HT1080 (cell line): ENCODE measurements around the gene ZNF19. TPM values are rescaled to one million over a fixed set of nuclear protein-coding genes. Genes with fewer than 3 reads are reported as not detected.

Source experiments
- DNase-seq: peaks from one replicate; pipeline ENCODE4 v3.0.0-alpha.2; 2015; ENCODE audit warnings: low read depth
- total RNA-seq: library from RNA; depleted of rRNA; stranded (reverse); fragments of >200 nt; shearing (Covaris generic); gene quantifications from 2 replicates; pipeline ENCODE4 v1.2.3, GENCODE V29; 2014

The ZNF19 gene
- total RNA-seq, 1 experiment from 2014 or later, result 0.87 TPM

DNA sequence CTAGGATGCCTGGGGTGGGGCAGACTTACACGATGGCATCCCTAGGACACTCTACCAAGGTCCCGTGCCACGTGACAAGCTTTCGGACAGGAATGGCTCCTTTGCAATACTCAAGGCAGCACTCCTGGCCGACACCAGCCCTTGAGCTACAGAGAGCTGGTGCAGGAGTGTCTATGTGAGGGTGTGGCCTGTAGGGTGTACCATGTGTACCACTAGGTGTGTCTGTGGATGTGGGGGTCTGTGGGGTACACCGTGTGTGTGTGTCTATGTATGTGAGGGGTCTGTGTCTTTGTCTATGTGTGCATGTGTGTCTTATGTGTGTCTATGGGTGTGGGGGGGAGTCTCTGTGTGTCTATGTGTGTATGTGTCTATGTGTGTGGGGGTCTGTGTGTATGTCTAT is 45.4 kb downstream of the ZNF19 start:
- DNase-seq, result no peak

DNA sequence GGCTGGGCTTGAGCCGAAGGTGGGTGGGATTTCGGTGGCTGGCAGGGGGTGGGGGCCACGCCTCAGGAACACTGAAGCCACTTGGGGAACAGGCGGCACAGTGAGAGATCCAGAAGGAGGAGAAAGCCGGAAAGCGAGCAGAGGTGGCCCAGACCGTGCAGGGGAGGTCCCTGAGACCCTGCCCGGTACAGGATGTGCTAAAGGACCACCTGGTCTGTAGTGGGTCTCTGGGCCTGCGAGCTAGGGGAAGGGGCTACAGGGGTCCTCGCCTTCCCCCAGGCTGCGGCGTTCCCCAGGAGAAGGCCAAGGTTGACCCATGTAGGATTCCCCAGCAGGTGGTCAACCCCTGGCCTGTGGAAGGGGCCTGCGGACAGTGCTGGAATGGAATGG is 47.1 kb downstream of the ZNF19 start, which contains the start of gene TLE7:
Gene TLE7 (minus strand): TSS at position 4 of the 390 bp plus-strand sequence. CDS start 8,730 bp downstream, outside the sequence.
- no peak for DNase-seq

DNA sequence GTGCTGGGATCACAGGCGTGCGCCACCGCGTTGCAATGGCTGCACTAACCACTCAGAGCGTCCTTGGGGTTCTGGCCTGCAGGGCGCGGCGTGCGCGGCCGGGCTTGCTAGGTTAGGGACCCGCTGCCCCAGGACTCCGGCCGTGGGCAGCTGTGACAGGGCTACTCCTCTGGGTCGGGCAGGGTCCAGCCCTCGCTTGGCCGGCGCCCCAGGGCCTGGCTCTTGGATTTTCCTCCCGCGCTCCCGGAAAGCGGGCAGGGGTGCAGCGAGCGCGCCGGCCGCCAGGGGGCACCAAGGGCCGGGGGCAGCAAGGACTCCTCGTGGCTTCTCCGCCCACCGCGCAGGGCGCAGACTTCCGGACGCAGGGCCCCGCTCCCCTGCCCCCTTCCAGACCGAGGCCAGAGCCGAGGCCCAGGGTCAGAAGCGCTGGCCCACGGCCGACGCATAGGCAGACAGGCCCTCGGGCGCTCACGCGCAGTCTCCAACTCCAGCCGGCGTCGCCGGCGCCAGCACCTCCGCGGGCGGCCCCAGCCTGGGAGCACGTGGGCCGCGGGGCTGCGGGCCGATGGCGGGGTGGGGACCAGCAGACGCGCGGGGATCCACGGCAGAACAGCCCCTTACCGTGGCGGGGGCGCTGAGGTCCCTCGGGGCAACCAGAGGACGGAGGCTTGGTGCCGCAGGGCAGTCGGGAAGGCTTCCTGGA is 47.6 kb downstream of the ZNF19 start:
- no peak for DNase-seq

DNA sequence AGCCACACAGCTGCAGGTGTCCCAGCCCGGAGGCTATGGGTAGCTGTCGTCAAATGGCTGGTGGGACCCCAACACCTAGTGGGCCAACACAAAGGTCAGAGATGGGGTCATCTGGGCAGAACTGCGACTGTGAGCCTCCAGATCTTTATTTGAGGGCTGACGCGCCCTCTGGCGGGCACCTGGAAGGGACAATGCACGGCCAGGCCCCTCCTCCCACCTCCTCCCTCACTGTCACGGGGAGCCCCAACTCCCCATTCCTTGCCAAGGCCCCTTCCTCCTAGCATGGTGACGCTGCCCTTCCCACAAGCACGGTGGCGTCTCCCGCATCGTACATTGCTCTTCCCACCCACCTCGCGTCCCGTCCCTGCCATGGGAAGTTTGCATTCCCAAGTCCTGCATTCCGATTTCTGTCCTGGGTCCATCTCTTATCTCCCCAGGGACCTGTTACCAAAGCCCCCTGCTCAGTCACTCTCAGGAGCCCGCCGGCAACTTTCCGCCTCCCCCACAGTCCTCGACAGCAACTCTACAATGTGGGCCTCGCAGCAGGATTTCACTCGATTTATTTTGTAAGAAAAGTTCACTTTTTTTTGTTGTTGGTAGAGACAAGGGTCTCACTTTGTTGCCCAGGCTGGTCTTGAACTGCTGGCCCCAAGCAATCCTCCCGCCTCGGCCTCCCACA is 48.3 kb downstream of the ZNF19 start:
- DNase-seq, result no peak

DNA sequence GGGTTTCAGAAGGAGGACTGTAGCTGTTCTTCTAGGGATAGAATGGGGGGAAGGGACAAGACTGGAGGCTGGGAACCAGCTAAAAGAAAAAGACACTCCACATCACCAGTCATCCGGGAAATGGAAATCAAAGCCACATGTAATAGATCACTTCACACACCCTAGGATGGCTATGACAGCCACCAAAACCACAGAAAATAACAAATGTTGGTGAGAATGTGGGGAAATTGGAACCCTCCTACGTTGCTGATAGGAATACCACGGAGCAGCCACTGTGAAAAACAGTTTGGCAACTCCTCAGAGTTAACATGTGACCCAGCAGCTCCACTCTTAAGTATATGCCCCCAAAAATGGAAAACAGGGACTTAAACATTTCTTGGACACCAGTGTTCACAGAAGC is 49.6 kb downstream of the ZNF19 start:
- DNase-seq, result no peak

DNA sequence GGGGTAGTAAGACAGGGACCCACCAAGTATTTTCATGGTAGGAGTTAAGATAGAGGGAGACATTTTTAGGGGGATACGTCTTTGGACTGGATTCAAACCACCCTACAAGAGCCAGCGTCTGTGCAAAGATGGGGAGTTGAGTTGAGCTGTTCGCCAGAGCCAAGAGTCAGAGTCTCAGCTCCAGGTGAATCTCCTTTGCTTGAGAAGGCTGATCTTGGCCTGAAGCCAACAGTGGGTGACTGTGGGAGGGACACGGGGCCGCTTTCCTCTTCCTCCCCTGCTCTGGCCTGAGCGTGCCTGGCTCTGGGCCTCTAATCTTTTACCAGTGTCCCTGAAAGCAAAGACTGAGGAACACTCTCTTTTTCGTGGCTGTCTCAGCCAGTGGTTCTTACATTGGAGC is 52.7 kb downstream of the ZNF19 start:
- no peak for DNase-seq

DNA sequence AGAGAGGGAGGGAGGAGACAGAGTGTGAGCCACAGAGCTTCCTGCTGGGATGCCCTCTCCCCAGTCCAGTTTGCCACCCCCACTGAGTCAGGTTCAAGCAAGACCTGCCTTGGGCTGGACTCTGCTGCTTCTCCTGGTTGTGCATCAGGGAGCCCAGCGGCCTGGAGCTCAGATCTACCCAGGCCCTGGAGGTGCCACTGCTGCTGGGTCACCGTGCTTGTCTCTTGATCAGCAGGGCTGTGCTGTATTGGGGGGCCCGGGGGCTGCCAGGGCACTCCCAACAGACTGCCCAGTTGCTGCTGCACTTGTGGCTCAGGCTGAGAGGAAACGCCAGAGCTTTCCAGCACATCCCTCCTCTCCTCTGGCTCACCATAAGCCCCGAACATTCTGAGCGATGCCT is 56.2 kb downstream of the ZNF19 start:
- no peak for DNase-seq

DNA sequence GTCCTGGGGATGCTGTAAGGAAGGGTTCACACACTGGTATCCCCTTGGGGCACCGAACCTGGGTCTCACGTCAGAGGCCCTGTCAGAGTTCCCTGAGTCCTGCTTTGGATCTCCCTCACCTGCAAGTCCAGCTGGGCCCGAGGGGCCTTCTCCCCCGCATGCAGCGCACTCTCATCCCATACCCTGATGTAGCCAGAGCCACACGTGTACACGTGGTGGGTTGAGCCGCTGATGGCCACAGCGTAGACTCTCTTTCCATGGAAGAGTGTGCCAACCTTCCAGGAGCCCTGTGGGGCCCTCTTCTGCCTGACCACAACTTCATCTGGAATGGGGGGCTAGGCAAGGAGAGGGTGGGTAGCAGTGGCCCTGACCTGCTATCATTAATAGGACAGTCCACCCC is 57.1 kb downstream of the ZNF19 start:
- no peak for DNase-seq

DNA sequence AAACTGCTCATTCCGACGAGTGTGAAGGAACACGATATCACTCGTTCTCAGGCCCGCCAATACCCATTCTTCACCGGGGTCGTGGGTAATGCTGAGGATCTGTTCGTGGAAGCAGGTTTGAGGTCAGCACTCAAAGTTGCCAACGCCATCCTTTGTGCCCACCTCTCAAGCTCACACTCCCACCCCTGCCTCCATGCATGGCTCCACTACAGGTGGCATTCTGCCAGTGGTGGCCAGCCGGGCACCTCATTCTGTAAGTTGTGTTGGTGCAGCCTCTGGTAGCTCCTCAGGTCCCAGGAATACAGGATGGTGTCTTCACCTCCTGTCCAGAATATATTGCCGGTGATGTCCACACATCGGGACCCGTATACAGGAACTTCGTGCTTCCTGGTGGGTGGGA is 57.9 kb downstream of the ZNF19 start:
- no peak for DNase-seq

DNA sequence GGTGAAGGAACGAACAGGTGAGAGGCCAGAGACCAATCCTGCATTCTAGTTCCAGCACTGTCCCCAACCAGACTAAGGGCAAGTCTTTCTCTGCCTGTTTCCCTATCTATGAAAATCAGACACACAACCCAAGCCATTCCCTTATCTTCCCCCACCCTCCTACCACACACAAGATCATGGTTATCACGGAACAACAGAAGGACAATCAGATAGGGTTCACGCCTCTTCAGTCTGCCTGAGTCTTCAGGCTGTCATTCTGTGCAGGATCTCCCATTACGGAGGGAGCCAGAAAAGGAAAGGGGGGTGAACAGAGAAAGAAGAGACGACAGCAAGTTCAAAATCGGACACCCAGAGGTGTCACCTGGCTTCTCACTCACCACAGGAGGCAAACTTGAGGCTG is 58.4 kb downstream of the ZNF19 start:
- DNase-seq, result no peak

DNA sequence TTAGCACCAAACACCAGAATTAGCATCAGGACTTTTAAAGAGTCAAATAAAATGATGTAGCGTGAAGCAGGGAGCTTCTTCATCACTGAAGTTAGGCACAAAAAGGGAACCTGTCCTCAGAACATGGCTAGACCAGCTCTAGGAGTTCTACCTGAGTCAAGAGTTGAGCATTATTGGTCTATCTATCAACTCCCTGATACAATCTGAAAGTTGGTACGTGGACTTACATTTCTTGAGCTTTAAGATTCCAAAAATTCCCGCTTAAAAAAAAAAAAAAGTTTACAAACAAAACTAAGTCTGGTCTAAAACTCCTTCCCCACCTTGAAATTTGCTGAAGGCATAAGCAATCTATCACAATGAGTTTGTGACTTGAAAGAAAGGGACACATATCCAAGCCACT is 59.5 kb downstream of the ZNF19 start:
- no peak for DNase-seq

DNA sequence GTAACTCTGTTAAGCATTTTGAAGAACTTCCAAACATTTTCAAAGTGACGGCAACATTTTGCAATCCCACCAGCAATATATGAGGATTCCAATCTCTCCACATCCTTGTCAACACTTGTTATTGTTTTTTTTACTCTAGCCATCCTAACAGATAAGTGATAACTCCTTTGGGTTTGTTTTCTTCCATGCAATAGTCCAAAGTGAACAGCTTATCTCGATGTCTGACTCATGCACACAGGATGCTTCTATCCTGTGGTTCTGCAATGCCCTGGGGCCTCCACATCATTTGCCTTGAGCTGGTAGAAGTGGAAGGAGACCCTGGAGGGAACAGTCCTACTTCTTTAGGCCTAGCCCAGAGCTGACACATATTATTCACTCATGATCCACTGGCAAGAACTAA is 60.2 kb downstream of the ZNF19 start:
- DNase-seq, result no peak

DNA sequence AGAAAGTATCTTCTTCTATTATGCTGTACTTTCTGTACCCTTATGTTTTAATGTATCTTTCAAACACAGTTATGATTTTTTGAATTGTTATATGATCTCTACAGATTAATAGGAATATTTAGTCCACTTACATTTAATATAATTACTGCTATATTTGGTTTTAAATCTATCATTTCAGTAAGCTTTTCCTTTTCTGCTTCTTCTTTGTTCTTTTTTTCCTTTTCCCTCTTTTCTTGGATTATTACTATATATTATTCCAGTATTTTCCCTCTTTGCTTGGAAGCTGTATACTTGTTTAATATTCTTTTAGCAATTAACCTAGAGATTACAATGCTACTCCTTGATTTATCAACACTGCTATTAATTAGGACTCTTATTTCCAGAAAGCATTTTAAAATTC is 60.7 kb downstream of the ZNF19 start:
- DNase-seq, result no peak

DNA sequence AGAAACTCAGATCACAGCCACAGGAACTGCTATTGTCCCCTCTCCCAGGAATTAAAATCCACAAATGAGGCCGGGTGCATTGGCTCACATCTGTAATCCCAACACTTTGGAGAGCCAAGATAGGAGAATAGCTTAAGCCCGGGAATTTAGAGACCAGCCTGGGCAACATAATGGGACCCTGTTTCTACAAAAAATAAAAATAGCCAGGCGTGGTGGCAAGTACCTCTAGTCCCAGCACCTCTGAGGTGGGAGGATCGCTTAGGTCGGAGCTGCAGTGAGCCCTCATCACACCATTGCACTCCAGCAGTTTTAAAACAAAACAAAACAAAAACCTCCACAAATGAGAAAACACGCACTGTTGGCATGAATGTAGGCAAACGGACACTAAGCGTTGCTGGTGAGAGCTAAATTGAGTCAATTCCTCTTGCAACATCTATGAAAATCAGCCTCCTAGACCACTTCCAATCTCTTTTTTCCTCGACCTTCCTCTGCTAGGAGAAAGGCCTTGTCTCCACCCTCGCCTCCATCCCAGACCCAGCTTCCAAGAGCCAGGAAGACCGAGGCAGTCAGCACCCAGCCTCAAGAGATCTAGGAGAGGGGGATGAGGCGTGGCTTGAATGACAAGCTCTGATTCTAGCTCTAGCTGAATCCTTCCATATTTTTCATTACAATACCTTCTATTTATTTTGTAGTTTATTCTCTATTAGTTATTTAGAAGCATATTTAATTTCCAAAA is 62.1 kb downstream of the ZNF19 start:
- no peak for DNase-seq

DNA sequence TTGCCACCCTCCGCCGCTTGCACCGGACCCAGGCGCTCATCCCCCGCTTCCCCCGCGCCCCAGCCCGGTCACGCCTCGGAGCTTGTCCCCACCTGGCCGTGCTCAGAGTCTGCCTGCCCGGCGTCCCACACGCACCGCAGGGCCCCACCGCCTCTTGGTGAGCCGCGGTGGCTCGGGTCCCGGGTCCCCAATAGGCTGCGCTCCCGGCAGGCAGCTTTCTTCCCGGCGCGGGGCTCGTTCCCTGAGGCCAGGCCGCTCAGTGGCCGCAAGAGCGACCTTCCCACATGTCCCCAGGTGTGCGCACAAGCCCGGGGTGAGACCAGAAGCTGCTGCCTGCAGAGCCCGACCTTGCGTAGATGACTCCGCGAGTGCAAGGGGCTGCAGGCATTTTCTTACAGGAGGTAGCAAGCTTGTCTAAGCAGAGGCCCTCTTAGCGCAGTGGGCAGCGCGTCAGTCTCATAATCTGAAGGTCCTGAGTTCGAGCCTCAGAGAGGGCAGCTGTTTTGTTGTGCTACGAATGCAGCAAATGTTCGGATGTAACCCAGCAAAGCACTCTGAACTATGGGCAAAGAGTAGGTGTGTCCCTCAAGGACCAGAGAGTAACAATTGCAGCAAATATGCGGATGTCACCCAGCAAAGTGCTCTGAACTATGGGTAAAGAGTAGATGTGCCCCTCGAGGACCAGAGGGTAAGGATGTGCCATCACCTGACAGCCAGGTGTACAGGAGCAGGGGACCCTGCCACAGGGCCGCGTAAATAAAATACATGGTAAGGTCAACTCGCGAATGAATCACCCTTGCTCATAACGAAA is 62.9 kb downstream of the ZNF19 start:
- peak; percentile 98 for DNase-seq

DNA sequence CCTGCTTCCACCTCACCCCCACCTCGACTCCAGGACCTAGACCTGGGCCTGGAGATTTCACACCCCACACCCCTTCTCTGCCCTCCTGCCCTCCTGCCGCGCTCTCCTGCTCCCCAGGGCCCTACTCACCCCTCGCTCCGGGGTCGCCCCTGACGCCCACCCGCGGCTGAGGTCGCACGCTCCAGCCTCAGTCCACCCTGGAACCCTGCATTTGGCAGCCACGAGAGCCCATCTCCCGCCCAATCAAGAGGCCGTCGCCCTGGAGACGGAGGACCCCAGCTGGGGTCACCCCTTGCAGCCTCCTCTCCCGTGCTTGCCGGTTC is 63.4 kb downstream of the ZNF19 start:
- no peak for DNase-seq

DNA sequence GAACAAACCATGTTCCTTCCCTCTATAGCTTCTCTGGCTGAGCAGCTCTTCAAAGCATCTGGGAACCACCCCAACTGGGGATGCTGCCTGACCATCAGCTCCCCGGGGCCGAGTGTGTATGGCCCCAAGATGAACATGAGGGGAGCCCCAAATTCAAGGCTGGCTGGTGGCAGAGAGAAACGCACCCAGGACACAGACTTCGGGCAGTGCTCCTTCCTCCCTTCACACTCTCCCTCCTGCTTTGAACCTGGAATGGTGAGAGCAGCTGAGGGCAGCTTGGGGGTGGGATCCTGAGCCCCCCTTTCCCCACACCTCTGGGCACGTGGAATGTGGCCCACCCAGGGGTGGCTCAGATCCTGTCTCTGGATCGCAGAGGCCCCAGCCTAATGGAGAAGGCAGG is 64.5 kb downstream of the ZNF19 start:
- DNase-seq, result no peak

DNA sequence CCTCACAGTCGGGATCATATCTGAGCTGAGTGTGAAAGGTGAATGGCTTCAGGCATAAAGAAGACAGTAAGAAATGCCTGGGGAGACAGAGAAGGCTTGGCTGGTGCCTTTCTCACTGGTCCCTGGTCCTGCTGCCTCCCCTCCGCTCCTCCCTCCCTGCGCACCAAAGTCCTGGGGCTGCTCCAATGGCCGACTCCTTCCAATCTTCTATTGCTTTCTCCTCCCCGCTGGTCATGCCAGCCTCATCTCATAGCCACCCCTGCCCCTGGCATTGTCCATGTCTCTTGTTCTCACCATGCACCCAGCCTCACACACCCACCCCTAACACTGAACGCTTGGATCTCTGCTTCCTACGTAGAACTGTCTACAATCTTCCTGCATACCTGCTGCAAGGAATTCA is 65.3 kb downstream of the ZNF19 start:
- DNase-seq, result no peak
